GM18858 (cell line): ENCODE measurements around the gene MMP21.

Source experiments
- ATAC-seq: cut with Tn5 transposase; IDR thresholded peaks from one replicate; pipeline ENCODE4 v1.9.1; 2021; ENCODE audit not compliant: unreplicated experiment

The MMP21 gene, protein sequence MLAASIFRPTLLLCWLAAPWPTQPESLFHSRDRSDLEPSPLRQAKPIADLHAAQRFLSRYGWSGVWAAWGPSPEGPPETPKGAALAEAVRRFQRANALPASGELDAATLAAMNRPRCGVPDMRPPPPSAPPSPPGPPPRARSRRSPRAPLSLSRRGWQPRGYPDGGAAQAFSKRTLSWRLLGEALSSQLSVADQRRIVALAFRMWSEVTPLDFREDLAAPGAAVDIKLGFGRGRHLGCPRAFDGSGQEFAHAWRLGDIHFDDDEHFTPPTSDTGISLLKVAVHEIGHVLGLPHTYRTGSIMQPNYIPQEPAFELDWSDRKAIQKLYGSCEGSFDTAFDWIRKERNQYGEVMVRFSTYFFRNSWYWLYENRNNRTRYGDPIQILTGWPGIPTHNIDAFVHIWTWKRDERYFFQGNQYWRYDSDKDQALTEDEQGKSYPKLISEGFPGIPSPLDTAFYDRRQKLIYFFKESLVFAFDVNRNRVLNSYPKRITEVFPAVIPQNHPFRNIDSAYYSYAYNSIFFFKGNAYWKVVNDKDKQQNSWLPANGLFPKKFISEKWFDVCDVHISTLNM

DNA sequence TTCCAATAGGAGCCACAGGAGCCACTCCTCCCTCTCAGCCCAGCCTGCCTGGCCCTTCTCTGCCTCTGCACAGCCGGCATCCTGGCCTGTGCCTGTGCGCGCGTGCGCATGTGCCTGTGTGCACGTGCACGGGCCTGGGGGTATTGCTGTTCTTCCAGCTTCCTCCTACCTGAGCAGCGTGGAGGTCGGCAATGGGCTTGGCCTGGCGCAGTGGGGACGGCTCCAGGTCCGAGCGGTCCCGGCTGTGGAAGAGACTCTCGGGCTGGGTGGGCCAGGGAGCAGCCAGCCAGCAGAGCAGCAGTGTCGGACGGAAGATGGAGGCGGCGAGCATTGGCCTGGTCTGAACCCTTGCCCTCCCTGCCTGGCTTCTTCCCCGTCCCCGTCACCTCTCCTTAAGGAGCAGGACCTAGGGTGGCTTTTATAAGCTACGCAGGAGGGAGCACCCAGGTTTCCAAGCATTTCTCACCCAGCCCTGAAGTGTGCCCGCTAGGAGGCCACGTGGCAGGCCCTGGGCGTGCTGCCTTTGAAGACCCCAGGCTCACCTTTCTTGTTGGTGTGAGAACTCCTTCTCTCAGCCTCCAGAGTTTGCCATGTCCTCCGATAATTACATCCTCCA, at the start of gene MMP21:
Gene MMP21 (minus strand): TSS at position 331 of the 616 bp plus-strand sequence. CDS start 0 bp downstream, at position 331.
- no peak for ATAC-seq

DNA sequence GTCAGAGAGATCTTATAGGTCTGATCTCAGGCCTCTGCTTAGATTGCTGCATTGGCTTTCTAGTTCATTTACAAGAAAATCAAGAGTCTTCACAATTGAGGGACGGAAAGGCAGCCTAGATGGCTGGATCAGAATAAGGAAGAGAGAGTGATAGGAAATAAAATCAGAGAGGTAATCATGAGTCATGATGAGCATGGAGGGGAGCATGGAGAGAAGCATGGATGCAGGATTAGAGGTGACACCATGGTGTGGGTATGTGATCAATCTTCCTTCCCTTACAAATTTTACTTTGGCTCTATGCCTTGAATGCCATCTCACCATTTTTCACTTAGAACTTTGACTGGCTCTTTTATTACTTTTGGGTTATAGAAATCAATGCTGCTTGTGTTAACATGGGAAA, 49.1 kb upstream of the MMP21 start:
- ATAC-seq, result no peak

DNA sequence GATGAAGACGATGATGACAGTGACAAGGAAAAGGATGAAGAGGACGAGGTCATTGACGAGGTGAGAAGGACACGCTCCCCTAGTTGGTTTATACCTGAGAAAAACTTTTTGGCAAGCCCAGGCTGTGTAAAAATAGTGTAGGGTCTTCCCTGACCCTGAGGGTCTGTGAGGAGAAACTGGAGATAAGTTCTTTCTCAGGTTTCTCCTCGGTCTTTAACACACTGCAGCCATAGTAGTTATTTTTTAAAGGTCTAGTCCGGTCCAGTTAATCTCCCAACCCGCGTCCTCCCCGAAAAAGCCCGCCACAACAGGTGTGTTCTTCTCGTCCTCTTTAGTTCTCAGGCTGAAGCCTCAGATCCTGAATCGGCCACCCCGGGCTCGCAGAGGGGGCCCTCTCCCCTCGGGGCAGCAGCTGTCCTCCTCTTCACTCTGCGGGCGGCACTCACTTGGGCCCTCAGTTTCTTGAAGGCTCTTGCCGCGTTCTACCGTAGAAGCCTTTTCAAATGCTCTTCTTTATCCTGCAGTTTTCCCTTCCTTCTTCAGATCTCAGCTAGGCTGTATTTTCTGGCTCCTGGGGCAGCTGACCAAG, 48.1 kb upstream of the MMP21 start:
- no peak for ATAC-seq

DNA sequence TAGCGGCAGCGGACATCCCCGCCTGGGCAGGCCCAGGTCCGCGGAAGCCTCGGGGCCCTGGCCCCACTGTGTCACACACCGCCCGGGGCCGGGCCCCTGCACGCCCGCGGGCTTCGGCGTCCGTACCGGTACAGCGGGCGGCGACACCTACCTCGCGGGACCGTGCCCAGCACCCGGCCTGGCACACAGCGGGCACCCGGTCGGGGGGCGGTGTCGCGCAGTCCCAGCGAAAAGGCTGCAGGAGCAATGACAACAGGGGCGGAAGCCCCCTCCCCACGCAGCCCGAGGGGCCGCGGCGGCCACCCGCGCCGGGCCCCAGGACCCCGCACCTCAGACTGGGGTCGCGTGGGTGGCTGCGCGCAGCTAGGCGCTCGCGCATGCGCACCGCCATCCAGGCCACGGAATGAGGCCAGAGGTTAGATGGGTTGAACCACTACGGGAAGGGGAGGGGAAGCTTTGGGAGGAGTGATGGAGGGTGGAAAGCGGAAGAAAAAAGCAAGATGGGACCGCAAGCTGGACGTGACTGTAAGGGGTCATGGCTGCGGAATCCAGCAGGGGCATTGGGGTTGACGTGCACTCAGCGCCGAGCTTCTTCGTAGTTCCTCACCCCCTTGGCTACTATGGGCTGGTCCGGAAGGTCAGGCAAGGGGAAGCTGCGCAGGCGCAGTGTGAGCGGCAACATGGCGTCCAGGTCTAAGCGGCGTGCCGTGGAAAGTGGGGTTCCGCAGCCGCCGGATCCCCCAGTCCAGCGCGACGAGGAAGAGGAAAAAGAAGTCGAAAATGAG, 47.4 kb upstream of the MMP21 start, which contains the start of the genes BCCIP and UROS:
Gene BCCIP (plus strand): TSS at position 669 of the 785 bp plus-strand sequence. CDS start 12 bp downstream, at position 681.
Gene UROS (minus strand): TSS at position 381 of the 785 bp plus-strand sequence. CDS start 6,759 bp downstream, outside the sequence.
- peak; percentile 70 for ATAC-seq

DNA sequence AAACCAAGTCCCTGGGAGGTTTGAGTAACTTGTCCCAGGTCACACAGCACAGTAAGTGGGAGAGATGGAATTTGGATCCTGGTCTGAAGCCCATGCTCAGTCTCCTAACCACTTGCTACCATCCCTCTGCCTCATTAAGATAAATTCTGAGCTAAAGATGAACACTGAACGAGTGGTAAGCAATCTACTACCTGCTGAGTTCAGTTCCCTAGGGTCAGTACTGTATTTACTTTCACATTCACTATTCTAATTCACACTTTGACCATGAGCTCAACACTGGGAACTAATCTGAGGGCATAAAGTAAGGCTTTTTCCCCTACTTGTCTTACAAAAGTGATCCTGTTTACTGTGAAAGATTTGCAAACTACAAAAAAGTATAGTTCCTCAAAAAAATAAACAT, 45.1 kb upstream of the MMP21 start:
- peak; percentile 40 for ATAC-seq

DNA sequence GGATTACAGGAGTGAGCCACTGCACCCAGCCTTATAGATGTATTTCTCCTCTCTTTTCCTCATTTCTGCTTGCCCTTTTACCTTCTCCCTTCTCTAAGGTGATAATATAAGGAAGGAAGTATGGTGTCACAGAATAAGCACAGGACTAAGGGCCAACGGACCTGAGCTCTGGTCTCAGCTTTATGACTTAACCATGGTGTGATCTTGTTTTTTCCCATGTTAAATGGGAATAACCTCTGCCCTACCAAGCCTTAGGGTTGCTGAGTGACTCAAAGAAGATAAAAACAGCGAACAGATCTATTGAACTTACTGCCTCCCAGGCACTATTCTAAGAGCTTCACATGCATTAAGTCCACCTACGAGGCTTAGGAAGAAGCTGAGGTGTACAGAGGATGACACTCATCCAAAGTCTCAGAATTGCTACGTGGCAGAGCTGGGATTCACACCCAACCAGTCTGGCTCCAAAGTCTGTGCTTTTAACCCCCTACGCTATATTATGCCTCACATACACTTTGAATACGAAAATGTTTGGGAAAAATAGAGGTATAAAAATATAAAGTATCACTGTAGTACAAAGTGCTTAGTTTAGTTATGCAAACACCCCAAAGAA, 41.8 kb upstream of the MMP21 start:
- ATAC-seq, result no peak

DNA sequence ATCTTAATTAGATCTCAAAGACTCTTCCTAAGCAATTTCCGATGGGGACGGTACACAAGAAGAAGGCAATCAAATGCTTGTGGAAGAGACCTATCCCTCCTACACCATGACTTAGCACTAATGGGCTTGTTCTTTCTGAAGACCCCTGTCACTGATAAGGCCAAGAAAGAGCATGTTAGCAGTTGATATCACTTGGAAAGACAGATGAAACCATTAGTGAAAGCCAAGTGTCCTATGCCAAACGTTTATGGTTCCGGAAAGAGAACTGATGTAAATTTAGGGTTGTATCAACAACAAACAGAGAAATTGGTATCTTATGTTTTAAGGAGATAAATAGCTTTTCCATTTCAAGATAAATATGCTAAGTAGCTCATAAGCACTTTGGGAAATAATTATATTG, 40.9 kb upstream of the MMP21 start:
- ATAC-seq, result no peak

DNA sequence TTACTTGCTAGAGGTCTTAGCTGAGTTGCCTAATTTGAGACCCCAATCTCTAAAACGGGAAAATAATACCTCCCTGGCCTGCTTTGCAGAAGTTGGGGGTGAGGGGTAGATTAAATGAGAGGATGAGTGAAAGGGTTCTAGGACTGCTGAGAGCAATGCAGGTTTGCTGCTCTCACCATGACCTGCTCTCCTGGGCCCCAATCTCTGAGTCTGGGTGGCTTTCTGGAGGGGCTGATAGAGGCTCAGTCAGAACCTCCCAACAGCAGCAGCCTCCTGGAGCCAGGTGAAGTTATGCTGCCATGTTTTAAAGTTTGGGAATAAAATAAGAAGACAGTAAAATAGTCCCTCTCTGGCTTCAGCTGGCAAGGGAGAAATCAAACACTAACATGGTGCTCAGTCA, 40.1 kb upstream of the MMP21 start:
- ATAC-seq, result no peak

DNA sequence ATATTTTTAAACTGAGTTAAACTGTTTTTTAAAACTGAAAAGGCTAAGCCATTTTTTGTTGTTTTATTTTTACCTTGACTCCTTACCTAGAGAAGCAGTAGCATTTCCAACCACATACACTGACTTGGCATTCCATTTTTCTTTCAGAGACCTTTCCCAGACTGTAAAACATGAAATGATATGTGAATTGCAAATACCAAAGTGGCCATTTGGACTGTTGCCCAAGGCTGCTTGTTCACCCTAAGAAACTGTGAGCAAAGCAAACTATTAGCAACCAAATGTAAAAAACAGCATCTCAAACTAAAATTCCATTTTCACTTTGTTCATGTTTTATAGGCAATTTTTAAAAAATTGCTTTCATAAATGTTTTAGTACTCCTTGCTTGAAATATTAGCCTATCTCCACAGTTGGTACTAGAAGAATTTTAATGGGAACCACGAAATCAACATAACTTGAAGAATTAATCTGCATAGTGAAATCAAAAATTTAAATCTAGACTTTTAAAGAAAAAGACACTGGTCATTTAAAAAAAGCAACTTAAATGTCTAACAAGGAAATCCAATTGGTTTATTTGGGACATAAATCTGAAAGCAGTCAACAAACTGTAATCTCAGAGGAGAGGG, 36.6 kb upstream of the MMP21 start:
- ATAC-seq, result no peak

DNA sequence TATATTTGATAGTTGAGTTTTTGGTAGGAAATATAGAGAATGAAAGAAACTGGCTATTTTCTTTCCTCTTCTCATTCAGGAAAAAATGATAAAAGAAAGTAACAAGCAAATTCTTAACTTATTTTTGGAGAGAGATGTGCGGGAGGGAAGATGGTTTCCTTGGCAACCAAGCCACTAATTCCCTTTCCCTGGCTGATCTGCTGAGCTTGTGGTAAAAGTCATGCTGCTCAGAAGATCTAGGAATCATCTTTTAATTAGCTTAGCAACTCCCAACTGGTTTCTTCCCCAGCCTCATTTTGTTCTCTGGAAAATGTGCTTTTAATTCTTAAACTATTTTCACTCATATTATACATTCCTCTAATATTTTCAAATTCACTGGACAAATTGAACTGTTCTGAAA, 35.6 kb upstream of the MMP21 start:
- ATAC-seq, result no peak

DNA sequence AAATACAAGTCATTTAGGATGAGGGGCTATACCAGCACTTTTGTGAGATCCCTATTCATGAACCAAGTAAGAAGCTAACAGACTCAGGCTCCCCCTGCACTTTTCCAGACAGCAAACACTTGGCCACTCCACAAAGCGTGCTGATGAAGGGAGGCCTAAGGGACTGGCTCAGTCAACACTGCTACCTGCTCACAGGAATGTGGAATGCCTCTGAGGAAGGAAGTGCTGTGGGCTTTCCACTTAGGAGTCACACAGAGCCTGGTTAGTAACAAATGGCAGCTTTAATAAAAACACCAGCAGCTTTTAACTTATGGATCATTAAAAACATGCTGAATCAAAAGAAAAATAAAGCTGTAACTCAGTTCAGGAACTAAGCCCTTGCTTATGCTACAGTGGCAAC, 32.4 kb upstream of the MMP21 start:
- no peak for ATAC-seq

DNA sequence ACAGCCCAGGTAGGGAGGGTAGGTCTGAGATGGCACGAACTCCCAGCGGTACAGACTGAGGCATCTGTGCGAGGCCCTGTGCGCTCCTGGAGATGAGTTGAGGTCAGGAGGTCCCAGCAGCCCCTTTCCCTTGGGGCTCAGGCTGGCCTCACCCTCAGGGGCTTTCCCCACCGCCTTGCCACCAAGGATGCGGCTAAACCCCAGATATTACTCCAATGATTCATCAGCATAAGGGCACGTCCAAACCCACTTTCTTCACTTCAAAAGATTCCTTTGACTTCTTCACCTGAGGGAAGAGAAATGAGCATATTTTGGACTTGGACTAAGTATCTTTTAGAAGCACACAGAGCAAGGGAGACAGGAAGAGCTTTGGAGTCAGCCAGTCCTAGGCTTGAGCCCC, 27.1 kb upstream of the MMP21 start:
- no peak for ATAC-seq

DNA sequence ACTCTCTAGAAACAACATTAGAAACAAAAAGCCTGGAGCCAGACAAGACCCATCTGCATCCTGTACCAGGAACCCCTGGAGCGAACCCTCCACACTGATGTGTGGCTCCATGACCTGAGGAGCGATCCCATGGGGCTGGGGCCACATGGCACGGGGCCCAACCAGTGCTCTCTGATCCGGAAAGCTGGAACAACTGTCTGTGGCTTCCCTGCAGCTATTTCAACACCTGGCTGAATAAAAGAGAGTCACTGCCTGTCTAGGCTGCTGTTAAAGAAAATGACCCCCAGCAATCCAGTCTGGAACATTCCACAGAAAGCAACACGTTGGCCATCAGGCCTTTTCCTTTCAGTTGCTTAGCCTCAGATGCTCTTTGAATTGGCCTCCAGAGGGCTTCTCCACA, 26.5 kb upstream of the MMP21 start:
- ATAC-seq, result no peak

DNA sequence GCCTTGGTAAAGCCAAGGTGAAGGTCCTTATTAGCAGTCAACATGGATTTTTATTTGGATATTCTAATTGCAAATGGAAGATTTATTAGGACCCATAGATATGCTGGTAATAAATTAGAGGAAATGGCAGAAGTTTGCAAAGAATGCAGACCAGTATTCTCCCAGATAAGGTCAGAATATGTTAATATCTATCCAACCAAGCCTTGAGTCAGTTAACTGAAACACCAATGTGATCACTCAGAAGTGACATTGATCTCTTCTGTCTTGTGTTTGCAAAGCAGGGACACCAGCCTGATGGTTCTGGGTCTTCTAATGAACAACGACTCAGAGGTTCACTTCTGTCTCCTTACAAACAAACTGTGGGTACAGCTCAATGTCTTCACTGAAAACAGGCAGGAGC, 26.0 kb upstream of the MMP21 start:
- no peak for ATAC-seq

DNA sequence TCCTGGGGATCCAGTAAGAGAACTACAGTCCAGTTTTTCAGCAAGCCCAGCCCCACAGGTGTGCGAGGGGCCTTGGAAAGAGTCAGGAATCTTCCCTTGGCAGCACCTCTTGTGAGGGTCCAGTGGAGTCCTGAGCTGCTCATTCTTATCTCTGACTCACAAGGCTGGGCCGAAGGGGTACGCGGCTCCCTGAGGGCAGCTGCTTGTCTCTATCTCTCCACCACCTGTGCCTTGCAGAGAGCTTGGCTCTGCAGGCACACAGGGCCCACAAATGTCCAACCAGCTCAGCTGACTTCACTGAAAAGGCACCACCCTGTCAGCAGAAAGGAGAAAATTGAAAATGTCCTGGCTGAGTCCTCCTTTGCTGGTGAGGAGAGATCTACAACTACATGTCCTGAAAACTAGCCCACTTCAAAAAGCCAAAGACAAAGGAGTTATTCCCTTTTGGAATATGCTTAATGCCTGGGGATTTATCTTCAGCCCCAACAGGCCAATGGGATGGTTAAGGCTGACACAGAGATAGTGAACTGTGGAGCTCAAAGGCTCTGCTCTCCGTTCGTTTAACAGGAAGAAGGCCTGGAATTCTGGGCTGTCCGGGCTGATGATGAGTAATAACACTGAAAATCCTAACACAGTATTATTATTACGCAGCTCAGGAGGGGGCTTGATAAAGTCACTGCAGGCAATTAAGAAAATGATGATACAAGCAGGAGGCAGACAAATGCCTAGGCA, 24.0 kb upstream of the MMP21 start:
- no peak for ATAC-seq

DNA sequence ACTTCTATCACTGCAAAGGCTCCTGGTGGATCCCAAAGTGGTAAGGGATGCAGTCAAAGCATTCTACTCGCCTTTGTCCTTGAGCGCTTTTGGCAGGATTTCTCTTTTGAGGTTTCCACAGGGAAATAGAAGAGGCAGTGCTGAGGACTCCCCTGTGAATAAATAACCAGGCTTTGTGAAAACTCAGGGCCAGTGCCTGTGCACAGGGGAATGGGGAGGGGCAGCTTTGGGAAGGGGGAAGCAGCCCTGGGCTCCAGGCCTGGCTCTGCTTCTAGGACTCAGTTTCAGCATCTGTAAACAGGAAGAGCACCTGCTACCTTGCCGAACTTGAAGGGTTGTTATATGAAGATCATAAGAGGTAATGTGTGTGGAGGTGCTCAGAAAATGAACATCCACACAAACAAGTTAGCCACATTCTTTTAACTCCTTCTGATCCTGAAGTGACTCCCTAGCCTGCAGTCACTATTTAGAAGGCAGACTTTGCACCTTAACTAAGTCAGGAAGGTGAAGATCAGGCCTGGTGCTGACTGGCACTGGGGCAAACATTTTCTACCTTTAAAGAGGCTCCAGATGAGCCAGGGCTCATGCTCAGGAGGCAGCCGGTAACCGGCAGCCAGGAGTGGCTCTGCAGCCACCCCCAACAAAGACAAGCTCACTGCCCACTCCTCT, 22.5 kb upstream of the MMP21 start:
- no peak for ATAC-seq

DNA sequence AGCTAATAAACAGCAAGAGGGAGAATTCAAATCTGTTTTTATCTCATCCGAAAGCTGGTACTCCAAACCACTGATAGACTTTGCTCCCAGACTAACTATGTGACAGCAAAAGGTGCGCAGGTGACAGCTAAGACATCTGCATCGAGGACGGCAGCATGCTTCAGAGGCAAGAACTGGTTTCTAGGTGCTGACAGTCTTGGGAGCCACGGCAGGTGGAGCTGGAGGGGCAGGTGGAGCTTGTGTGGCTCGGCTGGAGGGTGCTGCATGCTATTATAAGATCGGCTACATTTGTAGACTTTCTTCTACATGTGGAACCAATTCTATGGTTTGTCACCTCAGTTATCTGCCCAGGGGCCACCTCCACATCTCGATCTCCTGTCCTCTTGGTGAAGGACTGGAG, 21.8 kb upstream of the MMP21 start:
- ATAC-seq, result no peak

DNA sequence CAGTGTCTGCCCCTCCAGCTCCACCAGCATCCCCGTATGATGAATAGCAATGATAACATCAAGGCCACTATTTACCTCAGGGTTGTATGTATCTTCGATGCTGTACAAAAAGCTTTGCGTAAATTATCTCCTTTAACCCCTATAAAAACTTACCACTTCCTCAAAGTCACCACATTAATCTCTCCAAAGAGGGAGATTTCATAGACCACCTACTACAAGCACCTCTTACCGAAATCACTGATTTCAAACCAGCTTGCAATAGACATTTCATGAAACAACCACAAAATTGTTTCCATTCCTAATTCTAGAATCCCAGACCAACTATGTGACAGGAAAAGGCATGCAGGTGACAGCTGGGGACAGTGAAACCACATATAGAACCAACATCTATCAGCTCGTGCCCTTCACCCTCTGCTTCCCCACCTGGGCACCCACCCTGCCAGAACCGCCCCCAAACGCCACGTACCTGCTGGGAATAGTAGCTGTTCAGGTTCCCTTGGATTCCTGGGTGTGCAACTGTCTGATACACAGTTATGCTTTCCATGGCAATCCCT, 20.1 kb upstream of the MMP21 start:
- no peak for ATAC-seq

DNA sequence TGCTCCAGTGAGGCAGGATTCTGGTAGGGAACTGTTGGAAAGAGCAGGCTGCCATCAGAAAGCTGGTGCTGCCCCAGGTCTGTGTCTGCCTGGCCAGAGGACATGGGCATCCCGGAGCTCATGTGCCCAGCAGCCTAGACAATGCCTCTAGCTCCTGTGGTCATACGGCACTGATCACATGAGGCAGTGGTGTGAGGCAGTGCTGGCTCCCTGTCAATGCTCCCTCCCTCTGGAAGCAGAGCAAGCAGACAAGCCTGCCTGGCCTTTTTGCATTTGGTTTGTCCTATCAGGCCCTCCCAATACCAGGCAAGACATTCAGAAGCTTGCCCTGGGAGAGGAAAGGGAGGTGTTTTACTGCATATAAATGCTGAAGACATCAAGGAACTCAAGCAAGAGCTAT, 19.5 kb upstream of the MMP21 start:
- no peak for ATAC-seq
